Measurements from ENCODE around the gene TTYH3.

DNA sequence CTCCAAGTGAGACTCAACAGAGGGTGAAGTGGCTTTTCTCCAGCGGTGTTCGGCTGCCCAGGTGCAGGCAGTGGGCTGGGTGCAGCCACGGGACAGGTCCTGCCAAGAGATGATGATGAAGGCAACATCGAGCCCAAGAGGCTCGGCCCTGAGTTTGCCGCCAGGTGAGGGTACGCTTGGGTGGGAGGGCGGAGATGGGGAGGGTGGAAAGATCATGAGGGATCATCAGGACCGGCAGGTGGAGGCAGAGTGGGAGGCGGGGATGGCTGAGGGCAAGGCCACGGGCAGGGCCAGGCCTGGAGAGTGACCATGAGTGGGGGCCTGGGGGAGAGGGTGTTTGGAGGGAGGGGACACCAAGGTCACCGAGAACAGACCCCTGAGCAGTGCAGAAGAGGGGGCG is 38.4 kb downstream of the TTYH3 start:
- TF ChIP-seq, protein P1, sequence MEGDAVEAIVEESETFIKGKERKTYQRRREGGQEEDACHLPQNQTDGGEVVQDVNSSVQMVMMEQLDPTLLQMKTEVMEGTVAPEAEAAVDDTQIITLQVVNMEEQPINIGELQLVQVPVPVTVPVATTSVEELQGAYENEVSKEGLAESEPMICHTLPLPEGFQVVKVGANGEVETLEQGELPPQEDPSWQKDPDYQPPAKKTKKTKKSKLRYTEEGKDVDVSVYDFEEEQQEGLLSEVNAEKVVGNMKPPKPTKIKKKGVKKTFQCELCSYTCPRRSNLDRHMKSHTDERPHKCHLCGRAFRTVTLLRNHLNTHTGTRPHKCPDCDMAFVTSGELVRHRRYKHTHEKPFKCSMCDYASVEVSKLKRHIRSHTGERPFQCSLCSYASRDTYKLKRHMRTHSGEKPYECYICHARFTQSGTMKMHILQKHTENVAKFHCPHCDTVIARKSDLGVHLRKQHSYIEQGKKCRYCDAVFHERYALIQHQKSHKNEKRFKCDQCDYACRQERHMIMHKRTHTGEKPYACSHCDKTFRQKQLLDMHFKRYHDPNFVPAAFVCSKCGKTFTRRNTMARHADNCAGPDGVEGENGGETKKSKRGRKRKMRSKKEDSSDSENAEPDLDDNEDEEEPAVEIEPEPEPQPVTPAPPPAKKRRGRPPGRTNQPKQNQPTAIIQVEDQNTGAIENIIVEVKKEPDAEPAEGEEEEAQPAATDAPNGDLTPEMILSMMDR (conservative IDR thresholded peaks at IDR 0.05 in 1 of 2, IDR thresholded peaks at IDR 0.05 in 1 of 2; ENCODE audit: low read depth in 1 of 2, low read length in 2 of 2), result no peak
- TF ChIP-seq EZH2 (IDR thresholded peaks at IDR 0.05; ENCODE audit: low read length, missing control alignments), result no peak

Measured in fibroblast of lung (primary cell).